Suppressor macrophage (primary cell): Measurements from ENCODE around the gene RBM15B.
A peak's percentile ranks its signal among the peaks of the same experiment; 100 is the strongest.

Experiments used
- DNase-seq, 4 experiments: peaks; one replicate each; pipeline ENCODE4 v3.0.0-alpha.2; 2020 to 2022

RBM15B gene

GRCh38 chr3:51392355-51393133 lies 1.5 kb downstream of the RBM15B start:
- peak in 1 of 4 experiments; percentile 12 for DNase-seq

GRCh38 chr3:51393134-51393495 lies 2.0 kb downstream of the RBM15B start:
- DNase-seq, result no peak

- no peak for DNase-seq
These were observed 2.5 kb downstream of the RBM15B start for GRCh38 chr3:51393564-51393963.

GRCh38 chr3:51394541-51394940 lies 3.5 kb downstream of the RBM15B start:
- DNase-seq, result no peak

- no peak for DNase-seq
These were observed 4.6 kb downstream of the RBM15B start for GRCh38 chr3:51395493-51396213.

- DNase-seq, result no peak
These were observed 5.3 kb downstream of the RBM15B start for GRCh38 chr3:51396401-51396800.

GRCh38 chr3:51397392-51397791 lies 6.3 kb downstream of the RBM15B start:
- no peak for DNase-seq

GRCh38 chr3:51398595-51399310 lies 7.7 kb downstream of the RBM15B start:
- DNase-seq, result no peak

- peak in 3 of 4 experiments; percentile 32 to 52 (median 45) for DNase-seq
These were observed 9.1 kb downstream of the RBM15B start for GRCh38 chr3:51400166-51400565.

GRCh38 chr3:51401735-51402134 lies 10.7 kb downstream of the RBM15B start:
- peak; percentile 77 to 93 (median 84) for DNase-seq

- DNase-seq, result no peak
These were observed 12.6 kb downstream of the RBM15B start for GRCh38 chr3:51403675-51404074.

- no peak for DNase-seq
These were observed 16.9 kb downstream of the RBM15B start for GRCh38 chr3:51408021-51408420.

GRCh38 chr3:51408813-51409212 lies 17.7 kb downstream of the RBM15B start:
- no peak for DNase-seq

GRCh38 chr3:51422211-51422610 lies 31.1 kb downstream of the RBM15B start:
- no peak for DNase-seq

GRCh38 chr3:51426921-51427320 lies 35.8 kb downstream of the RBM15B start:
- DNase-seq, result no peak

- no peak for DNase-seq
These were observed 38.1 kb downstream of the RBM15B start for GRCh38 chr3:51429138-51429537.

GRCh38 chr3:51434110-51434509 lies 43.0 kb downstream of the RBM15B start:
- no peak for DNase-seq

- peak; percentile 58 to 79 (median 74) for DNase-seq
These were observed 43.8 kb downstream of the RBM15B start for GRCh38 chr3:51434746-51435327.

GRCh38 chr3:51436998-51437639 lies 46.0 kb downstream of the RBM15B start:
- no peak for DNase-seq

GRCh38 chr3:51441282-51442030 lies 50.4 kb downstream of the RBM15B start:
- no peak for DNase-seq

GRCh38 chr3:51445544-51446280 lies 54.6 kb downstream of the RBM15B start:
- no peak for DNase-seq
